ENCODE results near the gene PTGDR2. TPM values are rescaled to one million over a fixed set of nuclear protein-coding genes. Genes with fewer than 3 reads are reported as not detected.

PTGDR2 gene
- total RNA-seq, 1 experiment from 2014 or later = 0.07 TPM

DNA sequence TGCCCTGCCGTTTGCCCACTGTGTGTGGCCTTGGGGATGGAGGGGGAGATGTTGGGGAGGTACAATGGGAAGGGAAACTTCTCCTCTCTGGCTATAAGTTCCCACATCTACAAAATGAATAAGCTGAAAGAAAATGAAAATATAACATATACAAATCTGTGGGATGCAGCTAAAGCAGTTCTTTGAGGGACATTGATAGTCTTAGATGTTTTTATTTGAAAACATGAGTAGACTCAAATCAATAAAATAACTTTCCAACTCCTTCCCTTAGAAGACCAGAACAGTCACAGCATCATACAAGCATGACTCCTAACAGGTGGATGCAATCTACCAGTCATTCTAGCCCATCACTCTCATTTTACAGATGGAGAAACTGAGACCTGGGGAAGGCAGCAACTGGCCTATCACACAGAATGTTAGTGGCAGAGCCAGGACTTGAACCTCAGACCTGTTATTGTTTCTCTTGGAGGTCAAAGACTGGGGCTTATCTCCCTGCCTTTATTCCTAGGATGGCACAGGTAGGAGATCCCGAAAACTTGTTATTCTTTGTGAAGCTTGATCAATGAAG lies 39.1 kb downstream of the PTGDR2 start:
- H3K4me1 Mint-ChIP-seq = no peaks in the 10 kb centered on the region
- no peak for DNase-seq (ENCODE audit: low spot score)
- TF ChIP-seq NFYB (CRISPR knock-in tag; conservative IDR thresholded peaks at IDR 0.05; ENCODE audit: low read depth) (no peak), GTF2I (CRISPR knock-in tag; conservative IDR thresholded peaks at IDR 0.05) (no peak), TCF7 (CRISPR knock-in tag; IDR thresholded peaks at IDR 0.05; ENCODE audit: low read depth) (no peak), NFE2L1 (CRISPR knock-in tag; IDR thresholded peaks at IDR 0.05) (no peak), CBFB (CRISPR knock-in tag; IDR thresholded peaks at IDR 0.05; ENCODE audit: low read depth) (no peak), RORB (CRISPR knock-in tag; IDR thresholded peaks at IDR 0.05) (no peak), ATF1 (CRISPR knock-in tag; IDR thresholded peaks at IDR 0.05) (no peak), ZBTB21 (CRISPR knock-in tag; IDR thresholded peaks at IDR 0.05; ENCODE audit: borderline replicate concordance) (no peak), TP53 (CRISPR knock-in tag; IDR thresholded peaks at IDR 0.05) (no peak), FOXP1 (CRISPR knock-in tag; IDR thresholded peaks at IDR 0.05; ENCODE audit: borderline replicate concordance) (no peak), ZNF121 (CRISPR knock-in tag; IDR thresholded peaks at IDR 0.05) (no peak), KAT7 (CRISPR knock-in tag; IDR thresholded peaks at IDR 0.05; ENCODE audit: borderline replicate concordance) (no peak)
- TF ChIP-seq, protein P1, sequence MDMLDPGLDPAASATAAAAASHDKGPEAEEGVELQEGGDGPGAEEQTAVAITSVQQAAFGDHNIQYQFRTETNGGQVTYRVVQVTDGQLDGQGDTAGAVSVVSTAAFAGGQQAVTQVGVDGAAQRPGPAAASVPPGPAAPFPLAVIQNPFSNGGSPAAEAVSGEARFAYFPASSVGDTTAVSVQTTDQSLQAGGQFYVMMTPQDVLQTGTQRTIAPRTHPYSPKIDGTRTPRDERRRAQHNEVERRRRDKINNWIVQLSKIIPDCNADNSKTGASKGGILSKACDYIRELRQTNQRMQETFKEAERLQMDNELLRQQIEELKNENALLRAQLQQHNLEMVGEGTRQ (CRISPR knock-in tag; IDR thresholded peaks at IDR 0.05) = no peak
- TF ChIP-seq, protein P2, sequence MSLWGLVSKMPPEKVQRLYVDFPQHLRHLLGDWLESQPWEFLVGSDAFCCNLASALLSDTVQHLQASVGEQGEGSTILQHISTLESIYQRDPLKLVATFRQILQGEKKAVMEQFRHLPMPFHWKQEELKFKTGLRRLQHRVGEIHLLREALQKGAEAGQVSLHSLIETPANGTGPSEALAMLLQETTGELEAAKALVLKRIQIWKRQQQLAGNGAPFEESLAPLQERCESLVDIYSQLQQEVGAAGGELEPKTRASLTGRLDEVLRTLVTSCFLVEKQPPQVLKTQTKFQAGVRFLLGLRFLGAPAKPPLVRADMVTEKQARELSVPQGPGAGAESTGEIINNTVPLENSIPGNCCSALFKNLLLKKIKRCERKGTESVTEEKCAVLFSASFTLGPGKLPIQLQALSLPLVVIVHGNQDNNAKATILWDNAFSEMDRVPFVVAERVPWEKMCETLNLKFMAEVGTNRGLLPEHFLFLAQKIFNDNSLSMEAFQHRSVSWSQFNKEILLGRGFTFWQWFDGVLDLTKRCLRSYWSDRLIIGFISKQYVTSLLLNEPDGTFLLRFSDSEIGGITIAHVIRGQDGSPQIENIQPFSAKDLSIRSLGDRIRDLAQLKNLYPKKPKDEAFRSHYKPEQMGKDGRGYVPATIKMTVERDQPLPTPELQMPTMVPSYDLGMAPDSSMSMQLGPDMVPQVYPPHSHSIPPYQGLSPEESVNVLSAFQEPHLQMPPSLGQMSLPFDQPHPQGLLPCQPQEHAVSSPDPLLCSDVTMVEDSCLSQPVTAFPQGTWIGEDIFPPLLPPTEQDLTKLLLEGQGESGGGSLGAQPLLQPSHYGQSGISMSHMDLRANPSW (CRISPR knock-in tag; conservative IDR thresholded peaks at IDR 0.05; ENCODE audit: low read depth) = no peak
- TF ChIP-seq, protein P3, sequence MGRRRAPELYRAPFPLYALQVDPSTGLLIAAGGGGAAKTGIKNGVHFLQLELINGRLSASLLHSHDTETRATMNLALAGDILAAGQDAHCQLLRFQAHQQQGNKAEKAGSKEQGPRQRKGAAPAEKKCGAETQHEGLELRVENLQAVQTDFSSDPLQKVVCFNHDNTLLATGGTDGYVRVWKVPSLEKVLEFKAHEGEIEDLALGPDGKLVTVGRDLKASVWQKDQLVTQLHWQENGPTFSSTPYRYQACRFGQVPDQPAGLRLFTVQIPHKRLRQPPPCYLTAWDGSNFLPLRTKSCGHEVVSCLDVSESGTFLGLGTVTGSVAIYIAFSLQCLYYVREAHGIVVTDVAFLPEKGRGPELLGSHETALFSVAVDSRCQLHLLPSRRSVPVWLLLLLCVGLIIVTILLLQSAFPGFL (CRISPR knock-in tag; IDR thresholded peaks at IDR 0.05; ENCODE audit: borderline replicate concordance) = no peak
- TF ChIP-seq, protein P4, sequence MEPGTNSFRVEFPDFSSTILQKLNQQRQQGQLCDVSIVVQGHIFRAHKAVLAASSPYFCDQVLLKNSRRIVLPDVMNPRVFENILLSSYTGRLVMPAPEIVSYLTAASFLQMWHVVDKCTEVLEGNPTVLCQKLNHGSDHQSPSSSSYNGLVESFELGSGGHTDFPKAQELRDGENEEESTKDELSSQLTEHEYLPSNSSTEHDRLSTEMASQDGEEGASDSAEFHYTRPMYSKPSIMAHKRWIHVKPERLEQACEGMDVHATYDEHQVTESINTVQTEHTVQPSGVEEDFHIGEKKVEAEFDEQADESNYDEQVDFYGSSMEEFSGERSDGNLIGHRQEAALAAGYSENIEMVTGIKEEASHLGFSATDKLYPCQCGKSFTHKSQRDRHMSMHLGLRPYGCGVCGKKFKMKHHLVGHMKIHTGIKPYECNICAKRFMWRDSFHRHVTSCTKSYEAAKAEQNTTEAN (CRISPR knock-in tag; IDR thresholded peaks at IDR 0.05) = no peak
- TF ChIP-seq, protein P5, sequence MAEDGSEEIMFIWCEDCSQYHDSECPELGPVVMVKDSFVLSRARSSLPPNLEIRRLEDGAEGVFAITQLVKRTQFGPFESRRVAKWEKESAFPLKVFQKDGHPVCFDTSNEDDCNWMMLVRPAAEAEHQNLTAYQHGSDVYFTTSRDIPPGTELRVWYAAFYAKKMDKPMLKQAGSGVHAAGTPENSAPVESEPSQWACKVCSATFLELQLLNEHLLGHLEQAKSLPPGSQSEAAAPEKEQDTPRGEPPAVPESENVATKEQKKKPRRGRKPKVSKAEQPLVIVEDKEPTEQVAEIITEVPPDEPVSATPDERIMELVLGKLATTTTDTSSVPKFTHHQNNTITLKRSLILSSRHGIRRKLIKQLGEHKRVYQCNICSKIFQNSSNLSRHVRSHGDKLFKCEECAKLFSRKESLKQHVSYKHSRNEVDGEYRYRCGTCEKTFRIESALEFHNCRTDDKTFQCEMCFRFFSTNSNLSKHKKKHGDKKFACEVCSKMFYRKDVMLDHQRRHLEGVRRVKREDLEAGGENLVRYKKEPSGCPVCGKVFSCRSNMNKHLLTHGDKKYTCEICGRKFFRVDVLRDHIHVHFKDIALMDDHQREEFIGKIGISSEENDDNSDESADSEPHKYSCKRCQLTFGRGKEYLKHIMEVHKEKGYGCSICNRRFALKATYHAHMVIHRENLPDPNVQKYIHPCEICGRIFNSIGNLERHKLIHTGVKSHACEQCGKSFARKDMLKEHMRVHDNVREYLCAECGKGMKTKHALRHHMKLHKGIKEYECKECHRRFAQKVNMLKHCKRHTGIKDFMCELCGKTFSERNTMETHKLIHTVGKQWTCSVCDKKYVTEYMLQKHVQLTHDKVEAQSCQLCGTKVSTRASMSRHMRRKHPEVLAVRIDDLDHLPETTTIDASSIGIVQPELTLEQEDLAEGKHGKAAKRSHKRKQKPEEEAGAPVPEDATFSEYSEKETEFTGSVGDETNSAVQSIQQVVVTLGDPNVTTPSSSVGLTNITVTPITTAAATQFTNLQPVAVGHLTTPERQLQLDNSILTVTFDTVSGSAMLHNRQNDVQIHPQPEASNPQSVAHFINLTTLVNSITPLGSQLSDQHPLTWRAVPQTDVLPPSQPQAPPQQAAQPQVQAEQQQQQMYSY (CRISPR knock-in tag; IDR thresholded peaks at IDR 0.05) = no peak
- TF ChIP-seq, protein P6, sequence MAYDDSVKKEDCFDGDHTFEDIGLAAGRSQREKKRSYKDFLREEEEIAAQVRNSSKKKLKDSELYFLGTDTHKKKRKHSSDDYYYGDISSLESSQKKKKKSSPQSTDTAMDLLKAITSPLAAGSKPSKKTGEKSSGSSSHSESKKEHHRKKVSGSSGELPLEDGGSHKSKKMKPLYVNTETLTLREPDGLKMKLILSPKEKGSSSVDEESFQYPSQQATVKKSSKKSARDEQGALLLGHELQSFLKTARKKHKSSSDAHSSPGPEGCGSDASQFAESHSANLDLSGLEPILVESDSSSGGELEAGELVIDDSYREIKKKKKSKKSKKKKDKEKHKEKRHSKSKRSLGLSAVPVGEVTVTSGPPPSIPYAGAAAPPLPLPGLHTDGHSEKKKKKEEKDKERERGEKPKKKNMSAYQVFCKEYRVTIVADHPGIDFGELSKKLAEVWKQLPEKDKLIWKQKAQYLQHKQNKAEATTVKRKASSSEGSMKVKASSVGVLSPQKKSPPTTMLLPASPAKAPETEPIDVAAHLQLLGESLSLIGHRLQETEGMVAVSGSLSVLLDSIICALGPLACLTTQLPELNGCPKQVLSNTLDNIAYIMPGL (CRISPR knock-in tag; IDR thresholded peaks at IDR 0.05) = no peak
- TF ChIP-seq, protein P7, sequence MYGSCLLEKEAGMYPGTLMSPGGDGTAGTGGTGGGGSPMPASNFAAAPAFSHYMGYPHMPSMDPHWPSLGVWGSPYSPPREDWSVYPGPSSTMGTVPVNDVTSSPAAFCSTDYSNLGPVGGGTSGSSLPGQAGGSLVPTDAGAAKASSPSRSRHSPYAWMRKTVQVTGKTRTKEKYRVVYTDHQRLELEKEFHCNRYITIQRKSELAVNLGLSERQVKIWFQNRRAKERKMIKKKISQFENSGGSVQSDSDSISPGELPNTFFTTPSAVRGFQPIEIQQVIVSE (CRISPR knock-in tag; IDR thresholded peaks at IDR 0.05; ENCODE audit: borderline replicate concordance) = no peak
- TF ChIP-seq, protein P8, sequence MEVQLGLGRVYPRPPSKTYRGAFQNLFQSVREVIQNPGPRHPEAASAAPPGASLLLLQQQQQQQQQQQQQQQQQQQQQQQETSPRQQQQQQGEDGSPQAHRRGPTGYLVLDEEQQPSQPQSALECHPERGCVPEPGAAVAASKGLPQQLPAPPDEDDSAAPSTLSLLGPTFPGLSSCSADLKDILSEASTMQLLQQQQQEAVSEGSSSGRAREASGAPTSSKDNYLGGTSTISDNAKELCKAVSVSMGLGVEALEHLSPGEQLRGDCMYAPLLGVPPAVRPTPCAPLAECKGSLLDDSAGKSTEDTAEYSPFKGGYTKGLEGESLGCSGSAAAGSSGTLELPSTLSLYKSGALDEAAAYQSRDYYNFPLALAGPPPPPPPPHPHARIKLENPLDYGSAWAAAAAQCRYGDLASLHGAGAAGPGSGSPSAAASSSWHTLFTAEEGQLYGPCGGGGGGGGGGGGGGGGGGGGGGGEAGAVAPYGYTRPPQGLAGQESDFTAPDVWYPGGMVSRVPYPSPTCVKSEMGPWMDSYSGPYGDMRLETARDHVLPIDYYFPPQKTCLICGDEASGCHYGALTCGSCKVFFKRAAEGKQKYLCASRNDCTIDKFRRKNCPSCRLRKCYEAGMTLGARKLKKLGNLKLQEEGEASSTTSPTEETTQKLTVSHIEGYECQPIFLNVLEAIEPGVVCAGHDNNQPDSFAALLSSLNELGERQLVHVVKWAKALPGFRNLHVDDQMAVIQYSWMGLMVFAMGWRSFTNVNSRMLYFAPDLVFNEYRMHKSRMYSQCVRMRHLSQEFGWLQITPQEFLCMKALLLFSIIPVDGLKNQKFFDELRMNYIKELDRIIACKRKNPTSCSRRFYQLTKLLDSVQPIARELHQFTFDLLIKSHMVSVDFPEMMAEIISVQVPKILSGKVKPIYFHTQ (CRISPR knock-in tag; IDR thresholded peaks at IDR 0.05) = no peak
- CTCF ChIA-PET = no interaction called here
- ATAC-seq = no peak
- H3K4me3 Mint-ChIP-seq = no peak overlapping the region
- no peak overlapping the region for H3K27ac Mint-ChIP-seq
- POLR2A ChIA-PET = no interaction called here
- peaks cover 9% of the 10 kb centered on the region; the same call in 1 of the 2 replicates for H3K27me3 Mint-ChIP-seq (ENCODE audit: low read depth)
- peaks cover 13% of the 10 kb centered on the region for H3K36me3 Mint-ChIP-seq
- H3K9me3 Mint-ChIP-seq = peaks cover 26% of the 10 kb centered on the region
